ENCODE data around the gene PCSK4.
A peak's percentile ranks its signal among the peaks of the same experiment; 100 is the strongest.
"Not testable (repeated sequence)": the region's sequence is repeated elsewhere in the genome, so short reads cannot be mapped to it uniquely, and the experiment has no call there.

PCSK4 gene

DNA sequence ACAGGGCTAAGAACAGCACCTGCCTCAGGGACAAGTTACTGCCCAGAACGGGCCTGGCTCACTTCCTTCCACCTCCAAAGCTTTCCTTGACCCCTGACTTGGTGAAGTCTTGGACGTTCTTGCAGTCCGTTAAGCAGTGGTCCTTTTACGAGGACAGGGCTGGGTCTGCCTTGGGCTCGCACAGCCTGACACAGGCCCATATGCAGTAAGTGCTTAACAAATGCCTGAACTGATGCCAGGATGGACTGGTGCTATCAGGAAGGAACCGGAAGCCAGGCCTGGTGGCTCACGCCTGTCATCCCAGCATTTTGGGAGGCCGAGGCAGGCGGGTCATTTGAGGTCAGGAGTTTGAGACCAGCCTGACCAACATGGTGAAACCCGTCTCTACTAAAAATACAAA lies 31.9 kb upstream of the PCSK4 start:
- no peak for DNase-seq (ENCODE audit: low read depth in 3 of 3)

DNA sequence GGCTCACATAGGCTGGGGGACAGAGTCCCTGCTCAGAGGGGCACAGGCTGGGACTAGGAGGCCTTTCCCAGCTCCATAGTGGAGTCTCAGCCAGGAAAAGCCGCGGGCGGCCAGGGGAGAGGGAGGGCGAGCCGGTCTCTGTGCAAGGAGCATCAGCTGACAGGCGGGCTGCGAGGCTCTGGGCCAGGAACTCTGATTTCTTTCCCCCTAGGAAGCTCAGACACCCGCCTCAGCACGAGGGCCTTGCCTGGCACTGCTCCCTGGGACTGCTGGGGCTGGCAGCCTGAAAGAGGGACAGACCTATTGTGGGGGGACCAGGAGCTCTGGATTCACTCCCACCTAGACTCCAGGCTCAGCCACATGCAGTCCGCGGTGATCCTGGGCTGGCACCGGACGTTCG lies 31.5 kb upstream of the PCSK4 start:
- no peak for DNase-seq (ENCODE audit: low read depth in 3 of 3)

DNA sequence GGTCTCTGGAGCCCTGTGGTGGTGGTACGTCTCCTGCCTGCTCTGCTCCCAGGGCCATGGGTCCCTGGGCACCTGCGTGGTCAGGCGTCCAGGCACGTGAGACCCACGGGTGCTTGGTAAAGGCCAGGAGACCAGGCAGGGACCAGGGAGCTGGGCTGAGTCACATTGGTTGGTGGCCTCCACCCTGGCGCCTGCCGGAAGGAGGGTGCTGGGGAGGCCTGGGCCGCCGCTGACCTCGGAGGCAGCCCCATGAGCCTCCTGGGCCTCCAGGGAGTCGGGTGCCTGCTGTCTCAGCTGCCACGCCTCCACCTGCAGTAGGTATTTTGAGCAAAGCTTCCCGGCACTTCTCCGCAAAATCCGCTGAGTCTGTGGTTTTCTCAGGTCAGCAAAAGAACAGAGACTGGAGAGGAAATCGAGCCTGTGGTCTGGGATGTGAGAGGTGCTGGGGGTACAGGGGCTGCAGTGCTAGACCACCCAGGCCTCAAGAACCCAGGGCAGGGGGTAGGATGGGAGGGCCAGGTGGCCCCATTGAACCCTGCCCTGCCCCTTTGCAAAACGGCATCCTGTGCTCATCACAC lies 30.1 kb upstream of the PCSK4 start:
- no peak for DNase-seq (ENCODE audit: low read depth in 3 of 3)

GRCh38 chr19:1519802-1520201 lies 29.7 kb upstream of the PCSK4 start:
- not testable (repeated sequence) for DNase-seq (ENCODE audit: low read depth in 3 of 3)

DNA sequence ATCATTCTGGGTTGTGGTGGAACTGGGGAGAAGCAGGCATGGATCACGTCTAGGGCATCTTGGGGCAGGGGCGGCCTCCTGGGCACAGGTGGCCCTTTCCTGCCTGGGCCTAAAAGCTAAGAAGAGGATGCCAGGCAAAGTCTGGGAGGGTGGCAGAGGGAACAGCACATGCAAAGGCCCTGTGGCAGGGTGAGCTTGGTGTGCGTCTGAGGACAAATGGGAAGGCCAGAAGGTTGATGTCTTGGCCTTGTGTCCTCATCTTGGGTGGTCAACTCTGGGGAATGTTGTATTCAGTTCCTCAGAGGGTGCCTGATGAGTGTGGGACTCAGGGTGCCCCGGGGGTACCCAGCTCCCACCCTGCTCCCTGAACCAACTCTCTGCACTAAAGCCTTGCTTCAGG lies 28.3 kb upstream of the PCSK4 start:
- no peak for DNase-seq (ENCODE audit: low read depth in 3 of 3)

GRCh38 chr19:1516395-1516753 lies 26.2 kb upstream of the PCSK4 start:
- no peak for DNase-seq (ENCODE audit: low read depth in 3 of 3)

GRCh38 chr19:1514986-1515721 lies 25.0 kb upstream of the PCSK4 start:
- no peak for DNase-seq (ENCODE audit: low read depth in 3 of 3)

DNA sequence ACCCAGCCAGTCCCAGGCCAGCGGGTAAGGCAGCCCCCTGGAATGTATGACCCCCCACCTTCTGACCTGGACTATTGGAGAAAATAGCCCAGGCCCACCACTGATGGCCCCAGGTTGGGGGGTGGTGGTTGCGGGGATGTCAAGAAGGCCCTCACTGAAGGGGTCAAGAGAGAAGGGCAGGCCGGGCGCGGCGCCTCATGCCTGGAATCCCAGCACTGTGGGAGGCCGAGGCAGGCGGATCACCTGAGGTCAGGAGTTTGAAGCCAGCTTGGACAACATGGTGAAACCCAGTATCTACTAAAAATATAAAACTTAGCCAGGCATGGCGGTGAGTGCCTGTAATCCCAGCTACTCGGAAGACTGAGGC lies 24.1 kb upstream of the PCSK4 start:
- DNase-seq (ENCODE audit: low read depth in 3 of 3), result no peak

DNA sequence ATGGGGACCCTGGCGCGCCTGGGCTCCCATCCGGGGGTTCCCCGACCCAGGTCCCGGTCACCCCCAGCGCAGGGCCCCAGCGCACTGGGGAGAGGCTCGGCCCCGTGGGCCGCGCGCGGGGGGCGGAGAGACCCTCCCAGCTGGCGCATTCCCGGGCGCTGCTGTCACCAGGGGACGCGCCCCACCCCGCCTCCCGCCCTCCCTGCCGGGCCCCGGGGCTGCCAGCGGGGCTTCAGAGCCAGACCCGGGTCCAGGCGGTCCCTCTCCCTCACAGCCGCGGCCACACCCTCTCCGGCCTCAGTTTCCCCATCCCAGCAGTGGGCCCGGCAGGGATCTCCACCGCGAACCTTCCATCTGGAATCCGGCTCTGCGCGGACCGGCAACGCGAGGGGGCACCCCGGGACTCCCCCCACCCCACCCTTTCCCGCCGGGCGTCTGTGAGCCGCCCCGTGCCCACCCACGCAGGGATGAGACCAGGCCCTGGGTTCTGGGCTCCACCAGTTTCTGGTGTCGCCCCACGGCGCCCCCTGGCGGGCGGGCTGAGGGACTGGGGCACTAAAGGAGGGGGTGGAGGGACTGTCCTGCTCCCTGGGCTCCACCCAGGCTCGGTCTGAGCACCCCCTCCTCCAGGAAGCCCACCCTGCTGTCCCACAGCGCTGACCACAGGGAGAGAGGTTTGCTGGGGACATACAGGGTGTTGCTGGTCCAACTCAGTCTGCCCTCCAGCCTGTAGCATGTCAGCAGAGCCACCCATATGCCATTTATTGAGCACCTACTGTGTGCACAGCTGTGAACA lies 23.5 kb upstream of the PCSK4 start:
- peak; percentile 33 to 69 (median 54) for DNase-seq (ENCODE audit: low read depth in 3 of 3)

DNA sequence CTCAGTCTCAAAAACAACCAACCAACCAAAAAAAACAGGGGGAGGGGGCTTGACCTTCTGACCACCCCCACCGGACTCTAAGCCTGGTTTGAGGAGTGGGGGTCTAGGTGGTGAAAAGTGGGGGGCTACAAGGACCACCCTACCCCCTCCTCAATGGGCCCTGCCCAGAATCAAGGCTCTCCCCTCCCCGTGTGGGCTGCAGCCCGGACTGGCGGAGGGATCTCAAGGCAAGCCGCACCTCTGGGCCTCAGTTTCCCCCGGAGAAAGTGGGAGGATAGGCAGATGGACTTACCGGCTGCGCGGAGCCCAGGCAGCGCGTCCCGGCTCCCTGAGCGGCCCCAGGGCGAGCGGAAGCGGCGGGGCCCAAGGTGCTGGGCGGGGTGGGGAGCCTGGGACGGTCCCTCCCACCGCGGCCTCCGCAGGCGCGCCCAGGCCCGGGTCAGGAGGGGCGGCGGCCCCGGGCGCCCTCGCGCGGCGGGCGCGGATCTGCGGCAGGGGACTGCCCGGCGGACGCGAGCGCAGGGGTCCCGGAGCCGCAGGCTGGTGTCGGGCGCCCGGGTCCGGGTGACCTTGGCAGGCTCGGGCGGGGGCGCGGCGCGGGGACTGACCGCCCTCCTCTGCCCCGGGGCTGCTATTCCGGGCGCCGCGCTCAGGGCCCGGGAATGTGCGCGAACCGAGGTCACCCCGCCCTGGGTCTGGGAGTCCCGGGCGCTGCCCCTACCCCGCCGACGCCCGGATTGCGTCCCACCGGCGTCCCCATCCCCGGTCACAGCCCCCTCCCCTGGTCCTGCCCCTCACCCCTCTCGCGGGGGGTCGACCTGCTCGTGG lies 22.7 kb upstream of the PCSK4 start, which contains the start of gene ADAMTSL5:
ADAMTSL5 (minus strand) TSS at position 349 of the 828 bp plus-strand sequence. CDS start 2,076 bp downstream, outside the sequence.
- peak; percentile 38 to 77 (median 51) for DNase-seq (ENCODE audit: low read depth in 3 of 3)

DNA sequence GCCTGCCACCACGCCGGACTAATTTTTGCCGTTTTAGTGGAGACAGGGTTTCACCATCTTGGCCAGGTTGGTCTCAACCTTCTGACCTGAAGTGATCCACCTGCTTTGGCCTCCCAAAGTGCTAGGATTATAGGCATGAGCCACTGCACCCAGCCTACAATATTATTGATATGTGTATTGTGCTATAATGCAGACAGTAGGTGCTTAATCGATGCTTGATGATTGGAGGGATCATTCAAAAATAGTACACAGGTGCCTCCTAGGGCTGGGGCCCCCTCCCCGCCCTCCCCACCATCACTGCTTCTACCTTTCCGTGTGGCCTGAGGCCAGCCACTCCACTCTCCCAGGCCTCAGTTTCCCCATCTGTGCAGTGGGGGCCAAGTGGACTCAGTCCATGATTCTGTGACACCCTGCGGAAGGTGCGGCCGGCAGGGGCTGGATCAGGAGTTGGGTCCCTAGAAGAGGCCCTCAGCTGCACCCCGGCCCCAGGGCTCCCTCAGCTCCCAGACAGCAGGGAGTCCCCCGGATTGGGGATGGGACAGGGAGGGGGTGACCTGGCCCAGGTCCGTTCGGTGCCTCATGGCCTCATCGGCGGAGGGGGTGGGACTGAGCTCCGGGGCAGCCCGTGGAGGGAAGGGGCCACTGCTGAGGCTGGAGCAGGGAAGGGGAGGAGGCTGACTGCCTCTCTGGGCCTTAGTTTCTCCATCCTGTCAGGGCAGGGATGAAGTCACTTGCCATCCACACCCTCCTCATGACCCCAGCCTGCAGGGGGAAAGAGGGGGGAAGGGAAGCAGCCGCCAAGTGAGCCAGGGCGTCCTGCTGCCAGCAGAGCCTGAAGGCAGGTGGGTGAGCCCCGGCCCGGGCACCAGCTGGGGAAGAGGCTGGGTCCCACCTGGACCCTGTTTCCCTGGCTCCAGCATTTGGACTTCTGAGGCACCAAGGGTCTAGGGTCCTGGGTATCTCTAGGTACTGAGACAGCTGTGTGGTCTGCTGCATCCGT lies 21.5 kb upstream of the PCSK4 start:
- DNase-seq (ENCODE audit: low read depth in 3 of 3), result no peak

DNA sequence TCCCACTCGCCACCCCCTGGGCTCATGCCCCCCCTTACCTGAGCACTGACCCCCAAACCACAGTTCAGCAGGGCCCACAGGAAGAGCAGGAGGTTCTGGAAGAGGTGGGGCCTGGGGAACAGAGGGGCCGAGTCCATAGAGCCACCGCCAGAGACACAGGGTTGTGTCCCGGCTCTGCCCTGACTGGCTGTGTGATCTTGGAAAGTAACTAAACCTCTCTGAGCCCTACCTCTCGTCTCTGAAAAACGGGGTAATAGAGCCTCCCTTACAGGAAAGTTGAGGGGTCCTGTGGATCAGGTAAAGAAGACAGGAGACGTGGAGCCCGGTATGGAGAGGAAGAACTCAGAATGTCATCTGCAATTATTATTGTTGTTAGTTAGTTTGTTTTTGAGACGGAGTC lies 20.7 kb upstream of the PCSK4 start:
- DNase-seq (ENCODE audit: low read depth in 3 of 3), result no peak

GRCh38 chr19:1510442-1510806 lies 20.3 kb upstream of the PCSK4 start:
- no peak for DNase-seq (ENCODE audit: low read depth in 3 of 3)

- no peak for DNase-seq (ENCODE audit: low read depth in 3 of 3)
Observed at GRCh38 chr19:1509602-1510441, 19.7 kb upstream of the PCSK4 start.

GRCh38 chr19:1508507-1508856 lies 18.3 kb upstream of the PCSK4 start:
- no peak for DNase-seq (ENCODE audit: low read depth in 3 of 3)

- peak; percentile 78 to 90 (median 86) for DNase-seq (ENCODE audit: low read depth in 3 of 3)
Observed at GRCh38 chr19:1507763-1508506, 17.8 kb upstream of the PCSK4 start.

- no peak for DNase-seq (ENCODE audit: low read depth in 3 of 3)
Observed at GRCh38 chr19:1507192-1507660, 17.1 kb upstream of the PCSK4 start.

GRCh38 chr19:1505991-1506881 lies 16.1 kb upstream of the PCSK4 start:
- no peak for DNase-seq (ENCODE audit: low read depth in 3 of 3)

Measured in stimulated activated CD4-positive, alpha-beta T cell treated with anti-CD3 and anti-CD28 coated beads, TNF-alpha, amount 100 ng/mL, for 24 hours (primary cell).